MG63 (cell line): ENCODE data around the gene GNAS-AS1. TPM values are rescaled to one million over a fixed set of nuclear protein-coding genes. Genes with fewer than 3 reads are reported as not detected.

Source experiments
- DNase-seq: peaks from one replicate; pipeline ENCODE4 v3.0.0-alpha.2; 2020
- H3K27me3 ChIP-seq: fragments of 250-450 bp; sonication (Bioruptor Pico); 2 replicates; pipeline ENCODE4 v1.5.1; 2020; ENCODE audit warnings: mild to moderate bottlenecking, moderate library complexity
- H3K36me3 ChIP-seq: fragments of 250-450 bp; sonication (Bioruptor Pico); 2 replicates; pipeline ENCODE4 v1.5.1; 2020; ENCODE audit warnings: mild to moderate bottlenecking, moderate library complexity
- H3K4me3 ChIP-seq: fragments of 250-450 bp; sonication (Bioruptor Pico); 2 replicates; pipeline ENCODE4 v1.5.1; 2020; ENCODE audit warnings: mild to moderate bottlenecking, moderate library complexity
- H3K9me3 ChIP-seq: fragments of 250-450 bp; sonication (Bioruptor Pico); 2 replicates; pipeline ENCODE4 v1.5.1; 2020; ENCODE audit warnings: mild to moderate bottlenecking, moderate library complexity
- total RNA-seq: library from RNA; depleted of rRNA; stranded (reverse); fragments of >200 nt; shearing (Covaris generic); gene quantifications from 2 replicates; pipeline ENCODE4 v1.2.3, GENCODE V29; 2014; ENCODE audit warnings: low replicate concordance

The GNAS-AS1 gene
- total RNA-seq, 1 experiment from 2014 or later: 1.1 TPM

GRCh38 chr20:58792426-58792825, 58.3 kb downstream of the GNAS-AS1 start:
- Histone ChIP-seq H3K36me3 (no peaks in the 10 kb centered on the region; the same call in 1 of the 2 replicates), H3K4me3 (no peak overlapping the region), H3K9me3 (no peaks in the 10 kb centered on the region), H3K27me3 (no peaks in the 10 kb centered on the region)
- DNase-seq: no peak

GRCh38 chr20:58791286-58791685, 59.4 kb downstream of the GNAS-AS1 start:
- Histone ChIP-seq H3K9me3 (no peaks in the 10 kb centered on the region), H3K36me3 (no peaks in the 10 kb centered on the region; the same call in 1 of the 2 replicates), H3K4me3 (no peak overlapping the region), H3K27me3 (no peaks in the 10 kb centered on the region)
- DNase-seq: no peak

- H3K9me3 ChIP-seq: no peaks in the 10 kb centered on the region
- DNase-seq: no peak
- H3K36me3 ChIP-seq: no peaks in the 10 kb centered on the region; the same call in 1 of the 2 replicates
- H3K4me3 ChIP-seq: no peak overlapping the region
- H3K27me3 ChIP-seq: no peaks in the 10 kb centered on the region
Measured at GRCh38 chr20:58790454-58790853, 60.2 kb downstream of the GNAS-AS1 start.

- Histone ChIP-seq H3K4me3 (no peak overlapping the region), H3K36me3 (no peaks in the 10 kb centered on the region; the same call in 1 of the 2 replicates), H3K9me3 (no peaks in the 10 kb centered on the region), H3K27me3 (no peaks in the 10 kb centered on the region)
- no peak for DNase-seq
Measured at GRCh38 chr20:58788896-58789544, 61.7 kb downstream of the GNAS-AS1 start.

GRCh38 chr20:58787211-58788005, 63.3 kb downstream of the GNAS-AS1 start:
- H3K4me3 ChIP-seq: no peak overlapping the region
- DNase-seq: no peak
- H3K27me3 ChIP-seq: no peaks in the 10 kb centered on the region; the same call in 1 of the 2 replicates
- H3K9me3 ChIP-seq: no peaks in the 10 kb centered on the region
- no peaks in the 10 kb centered on the region; the same call in 1 of the 2 replicates for H3K36me3 ChIP-seq

GRCh38 chr20:58784321-58785074, 66.2 kb downstream of the GNAS-AS1 start:
- no peak for DNase-seq
- Histone ChIP-seq H3K4me3 (no peak overlapping the region), H3K9me3 (no peaks in the 10 kb centered on the region), H3K27me3 (peaks cover 13% of the 10 kb centered on the region), H3K36me3 (no peaks in the 10 kb centered on the region; the same call in 1 of the 2 replicates)

- no peak for DNase-seq
- peaks cover 15% of the 10 kb centered on the region for H3K27me3 ChIP-seq
- H3K9me3 ChIP-seq: no peaks in the 10 kb centered on the region
- no peak overlapping the region for H3K4me3 ChIP-seq
- no peaks in the 10 kb centered on the region for H3K36me3 ChIP-seq
Measured at GRCh38 chr20:58783511-58784011, 67.1 kb downstream of the GNAS-AS1 start.

GRCh38 chr20:58781138-58781537, 69.6 kb downstream of the GNAS-AS1 start:
- Histone ChIP-seq H3K4me3 (no peak overlapping the region), H3K9me3 (no peaks in the 10 kb centered on the region), H3K27me3 (peaks cover 15% of the 10 kb centered on the region), H3K36me3 (no peaks in the 10 kb centered on the region)
- DNase-seq: no peak

- Histone ChIP-seq H3K9me3 (no peaks in the 10 kb centered on the region), H3K36me3 (no peaks in the 10 kb centered on the region), H3K4me3 (no peak overlapping the region), H3K27me3 (peaks cover 15% of the 10 kb centered on the region)
- DNase-seq: no peak
Measured at GRCh38 chr20:58778760-58779159, 71.9 kb downstream of the GNAS-AS1 start.

GRCh38 chr20:58777657-58778056, 73.0 kb downstream of the GNAS-AS1 start:
- Histone ChIP-seq H3K9me3 (no peaks in the 10 kb centered on the region), H3K27me3 (peaks cover 17% of the 10 kb centered on the region), H3K4me3 (no peak overlapping the region), H3K36me3 (no peaks in the 10 kb centered on the region)
- DNase-seq: no peak

GRCh38 chr20:58776109-58776508, 74.6 kb downstream of the GNAS-AS1 start:
- no peak for DNase-seq

GRCh38 chr20:58775371-58775770, 75.3 kb downstream of the GNAS-AS1 start:
- Histone ChIP-seq H3K27me3 (peaks cover 20% of the 10 kb centered on the region), H3K4me3 (no peak overlapping the region), H3K9me3 (no peaks in the 10 kb centered on the region), H3K36me3 (no peaks in the 10 kb centered on the region)
- no peak for DNase-seq

More at GRCh38 chr20:58776109-58776508, 74.6 kb downstream of the GNAS-AS1 start:
- Histone ChIP-seq H3K27me3 (peaks cover 22% of the 10 kb centered on the region), H3K9me3 (no peaks in the 10 kb centered on the region), H3K36me3 (no peaks in the 10 kb centered on the region), H3K4me3 (no peak overlapping the region)

GRCh38 chr20:58774667-58775263, 75.9 kb downstream of the GNAS-AS1 start:
- H3K27me3 ChIP-seq: peaks cover 20% of the 10 kb centered on the region
- no peak for DNase-seq
- no peak overlapping the region for H3K4me3 ChIP-seq
- H3K36me3 ChIP-seq: no peaks in the 10 kb centered on the region
- H3K9me3 ChIP-seq: no peaks in the 10 kb centered on the region

- Histone ChIP-seq H3K27me3 (peaks cover 21% of the 10 kb centered on the region), H3K36me3 (no peaks in the 10 kb centered on the region), H3K4me3 (no peak overlapping the region), H3K9me3 (no peaks in the 10 kb centered on the region)
- no peak for DNase-seq
Measured at GRCh38 chr20:58774214-58774613, 76.5 kb downstream of the GNAS-AS1 start.

GRCh38 chr20:58772786-58773185, 77.9 kb downstream of the GNAS-AS1 start:
- Histone ChIP-seq H3K36me3 (no peaks in the 10 kb centered on the region), H3K9me3 (no peaks in the 10 kb centered on the region), H3K27me3 (peaks cover 32% of the 10 kb centered on the region), H3K4me3 (no peak overlapping the region)
- DNase-seq: no peak
